Endothelial cell of umbilical vein (primary cell): ENCODE measurements around the gene APOBEC2. TPM values are rescaled to one million over a fixed set of nuclear protein-coding genes. Genes with fewer than 3 reads are reported as not detected.

Experiments
- BruUV-seq: library from RNA; stranded (reverse); fragments of 400-500 nt; replicated peaks from 2 replicates; lab custom pipeline; 2021; lab: Mats Ljungman, UMichigan
- CTCF ChIA-PET: fragments of 300-600, 350-600 bp; sonication (Branson Sonifier 250); formaldehyde crosslinking; loops from one replicate; lab custom pipeline; 2021; ENCODE audit warnings: antibody characterized with exemption, inconsistent platforms; lab: Charles Lee
- POLR2A ChIA-PET: fragments of 300-600, 350-600 bp; sonication (Branson Sonifier 250); formaldehyde crosslinking; loops from one replicate; lab custom pipeline; 2021; ENCODE audit warnings: antibody characterized with exemption, inconsistent platforms; lab: Charles Lee
- DNase-seq: peaks from one replicate; pipeline ENCODE4 v3.0.0-alpha.2; 2011; ENCODE audit warnings: low read depth, low spot score
- FAIRE-seq: peaks from 2 replicates; lab custom pipeline; 2011; peaks lifted over from hg19 to GRCh38; lab: Jason Lieb, UNC
- H2AFZ ChIP-seq: 2 replicates; pipeline ENCODE4 v1.6.0; 2012; ENCODE audit warnings: low read depth, low read length, control low read depth, inconsistent platforms
- H3K27ac ChIP-seq: 2 replicates; pipeline ENCODE4 v1.5.1; 2011; ENCODE audit warnings: low read depth, mild to moderate bottlenecking, control low read depth, low read length, moderate library complexity; ENCODE audit not compliant: insufficient read depth
- H3K27me3 ChIP-seq, 2 experiments: 2 replicates each; pipeline versions ENCODE4 v1.6.0 to v1.6.1; 2011; ENCODE audit warnings: low read length in 2 of 2, mixed read lengths in 1 of 2; ENCODE audit not compliant: control insufficient read depth in 2 of 2, insufficient read depth in 2 of 2
- H3K36me3 ChIP-seq, 2 experiments: 2 replicates in 1 of 2; 3 replicates in 1 of 2; pipeline ENCODE4 v1.5.1; 2011; ENCODE audit warnings: low read length in 2 of 2, mild to moderate bottlenecking in 1 of 2, moderate library complexity in 1 of 2; ENCODE audit not compliant: control insufficient read depth in 2 of 2, insufficient read depth in 2 of 2; ENCODE audit errors: extremely low read depth in 1 of 2
- H3K4me1 ChIP-seq: 3 replicates; pipeline ENCODE4 v1.5.1; 2011; ENCODE audit warnings: mild to moderate bottlenecking, low read length; ENCODE audit not compliant: control insufficient read depth, insufficient read depth; ENCODE audit errors: extremely low read depth
- H3K4me2 ChIP-seq: 2 replicates; pipeline ENCODE4 v1.6.1; 2011; ENCODE audit warnings: low read length, control low read depth, mixed read lengths; ENCODE audit not compliant: insufficient read depth
- H3K4me3 ChIP-seq, 3 experiments: fragments of 200-600 bp in 1 of 3; sonication (generic), shearing (Covaris generic) in 1 of 3; replicated peaks in 1 of 3; 2 replicates each; pipeline ENCODE4 v1.5.1; 2011 to 2016; ENCODE audit warnings: control low read depth in 3 of 3, low read length in 3 of 3, mild to moderate bottlenecking in 2 of 3, inconsistent platforms in 1 of 3, low read depth in 1 of 3, moderate library complexity in 1 of 3; ENCODE audit not compliant: insufficient read depth in 1 of 3
- H3K79me2 ChIP-seq: 2 replicates; pipeline ENCODE4 v1.6.0; 2012; ENCODE audit warnings: low read length, inconsistent platforms; ENCODE audit not compliant: control insufficient read depth, insufficient read depth
- H3K9ac ChIP-seq: replicated peaks from 2 replicates; pipeline ENCODE3; 2011; ENCODE audit warnings: low read length, control low read depth; ENCODE audit not compliant: insufficient read depth; ENCODE audit errors: extremely low read depth
- H3K9me1 ChIP-seq: replicated peaks from 3 replicates; pipeline ENCODE4 v1.6.0; 2011; ENCODE audit warnings: mild to moderate bottlenecking, low read length; ENCODE audit not compliant: control insufficient read depth, insufficient read depth; ENCODE audit errors: extremely low read depth
- H3K9me3 ChIP-seq: replicated peaks from 2 replicates; pipeline ENCODE4 v1.5.1; 2012; ENCODE audit warnings: low read length, inconsistent platforms; ENCODE audit not compliant: control insufficient read depth, insufficient read depth
- H4K20me1 ChIP-seq: replicated peaks from 2 replicates; pipeline ENCODE3; 2011; ENCODE audit warnings: mild to moderate bottlenecking, low read length; ENCODE audit not compliant: control insufficient read depth, insufficient read depth; ENCODE audit errors: extremely low read depth
- CTCF ChIP-seq, 2 donors: IDR thresholded peaks; 1 replicate in 1 of 2; 2 replicates in 1 of 2; pipeline ENCODE4 v1.5.1; 2011; ENCODE audit warnings: low read length in 2 of 2, mild to moderate bottlenecking in 2 of 2, moderate library complexity in 2 of 2, control low read depth in 1 of 2, inconsistent platforms in 1 of 2, low read depth in 1 of 2; ENCODE audit not compliant: insufficient read depth in 1 of 2; ENCODE audit errors: extremely low read depth in 1 of 2
- EZH2 ChIP-seq: IDR thresholded peaks from 2 replicates; pipeline ENCODE4 v1.6.1; 2012; ENCODE audit warnings: borderline replicate concordance, low read depth, mild to moderate bottlenecking, moderate library complexity, low read length, inconsistent platforms; ENCODE audit not compliant: severe bottlenecking
- FOS ChIP-seq: IDR thresholded peaks from 2 replicates; pipeline ENCODE4 v1.6.1; 2011; ENCODE audit warnings: mild to moderate bottlenecking, low read length, moderate library complexity, borderline replicate concordance; ENCODE audit not compliant: insufficient read depth
- GATA2 ChIP-seq: IDR thresholded peaks from 2 replicates; pipeline ENCODE4 v1.7.0; 2011; ENCODE audit warnings: low read depth, mild to moderate bottlenecking, moderate library complexity, mixed read lengths, low read length; ENCODE audit not compliant: insufficient read length, insufficient read depth
- JUN ChIP-seq: IDR thresholded peaks from 2 replicates; pipeline ENCODE4 v1.6.1; 2011; ENCODE audit warnings: borderline replicate concordance, low read depth; ENCODE audit not compliant: insufficient read length, insufficient read depth
- MAX ChIP-seq: IDR thresholded peaks from 2 replicates; pipeline ENCODE4 v1.6.1; 2011; ENCODE audit not compliant: insufficient read depth, insufficient read length
- MYC ChIP-seq: IDR thresholded peaks from one replicate; pipeline ENCODE4 v1.6.1; 2011; ENCODE audit warnings: mild to moderate bottlenecking, low read depth, low read length
- POLR2A ChIP-seq: IDR thresholded peaks from 2 replicates; pipeline ENCODE4 v1.6.1; 2012; ENCODE audit warnings: low read depth, mild to moderate bottlenecking, control low read depth, low read length
- POLR2AphosphoS5 ChIP-seq: IDR thresholded peaks from 2 replicates; pipeline ENCODE4 v1.6.1; 2012; ENCODE audit warnings: low read depth, mild to moderate bottlenecking, control low read depth, low read length, moderate library complexity; ENCODE audit not compliant: insufficient read depth
- dilution Hi-C: fragments of 300-500 bp; cut with MboI; formaldehyde crosslinking; loops from one replicate; pipeline ENCODE4 v1.15.0; 2019; ENCODE audit warnings: low sequenced_read_pairs; ENCODE audit not compliant: extremely low pct_ligation_motif_present
- intact Hi-C: fragments of 100-400 bp; cut with micrococcal nuclease; formaldehyde crosslinking; loops from one replicate; pipeline ENCODE4 v1.10.0; 2022
- polyA plus RNA-seq, 4 experiments: library from polyadenylated mRNA; depleted of rRNA in 3 of 4; stranded (reverse) in 3 of 4; unstranded in 1 of 4; fragments of >200 nt; gene quantifications; 2 replicates each; pipeline versions ENCODE4 v1.2.1 to v1.2.3, GENCODE V29; 2011 to 2012; ENCODE audit warnings: missing spikeins in 1 of 4
- total RNA-seq: library from RNA; stranded (reverse); gene quantifications from 2 replicates; pipeline ENCODE4 v1.2.3, GENCODE V29; 2021

Gene APOBEC2
- total and polyA plus RNA-seq, 2 donors (not counting 3 experiments of a cell fraction or from before 2014, with no cell fraction given) = not detected

GRCh38 chr6:41047745-41048732, 5.0 kb upstream of the APOBEC2 start:
- ChIA-PET POLR2A (no interaction called here), CTCF (interaction anchor here (1.5 to 3.2 kb wide), 2 partner anchors 8 to 18 kb away, joined by 3 to 22 read pairs; partner anchors contain the start of gene UNC5CL)
- no peak overlapping the region for H3K27ac ChIP-seq
- H4K20me1 ChIP-seq = no peaks in the 10 kb centered on the region
- DNase-seq (no peak), FAIRE-seq (no peak)
- H3K27me3 ChIP-seq = peaks cover 0 to 2% of the 10 kb centered on the region in 2 experiments
- no TSS peak for BruUV-seq
- no peak overlapping the region for H3K9ac ChIP-seq
- no peaks in the 10 kb centered on the region for H3K9me3 ChIP-seq
- dilution Hi-C loops (no loop called here), intact Hi-C loops (no loop called here)
- TF ChIP-seq GATA2 (no peak), POLR2AphosphoS5 (no peak), JUN (no peak), MAX (no peak), MYC (no peak), EZH2 (no peak), CTCF (IDR thresholded peaks at IDR 0.05; ENCODE audit: extremely low read depth in 1 of 2, insufficient read depth in 1 of 2, low read depth in 1 of 2, low read length in 2 of 2) (no peak), FOS (no peak), POLR2A (no peak)
- H3K4me3 ChIP-seq = no peak overlapping the region
- H2AFZ ChIP-seq = no peak overlapping the region
- no peaks in the 10 kb centered on the region for H3K36me3 ChIP-seq
- H3K9me1 ChIP-seq = no peaks in the 10 kb centered on the region
- H3K4me2 ChIP-seq = no peak overlapping the region
- peaks cover 5% of the 10 kb centered on the region for H3K4me1 ChIP-seq
- no peaks in the 10 kb centered on the region for H3K79me2 ChIP-seq
